Measurements from ENCODE around the gene IFITM5.
A peak's percentile ranks its signal among the peaks of the same experiment; 100 is the strongest.

Gene IFITM5

GRCh38 chr11:257766-258493, 41.4 kb downstream of the IFITM5 start:
- DNase-seq, result no peak

DNA sequence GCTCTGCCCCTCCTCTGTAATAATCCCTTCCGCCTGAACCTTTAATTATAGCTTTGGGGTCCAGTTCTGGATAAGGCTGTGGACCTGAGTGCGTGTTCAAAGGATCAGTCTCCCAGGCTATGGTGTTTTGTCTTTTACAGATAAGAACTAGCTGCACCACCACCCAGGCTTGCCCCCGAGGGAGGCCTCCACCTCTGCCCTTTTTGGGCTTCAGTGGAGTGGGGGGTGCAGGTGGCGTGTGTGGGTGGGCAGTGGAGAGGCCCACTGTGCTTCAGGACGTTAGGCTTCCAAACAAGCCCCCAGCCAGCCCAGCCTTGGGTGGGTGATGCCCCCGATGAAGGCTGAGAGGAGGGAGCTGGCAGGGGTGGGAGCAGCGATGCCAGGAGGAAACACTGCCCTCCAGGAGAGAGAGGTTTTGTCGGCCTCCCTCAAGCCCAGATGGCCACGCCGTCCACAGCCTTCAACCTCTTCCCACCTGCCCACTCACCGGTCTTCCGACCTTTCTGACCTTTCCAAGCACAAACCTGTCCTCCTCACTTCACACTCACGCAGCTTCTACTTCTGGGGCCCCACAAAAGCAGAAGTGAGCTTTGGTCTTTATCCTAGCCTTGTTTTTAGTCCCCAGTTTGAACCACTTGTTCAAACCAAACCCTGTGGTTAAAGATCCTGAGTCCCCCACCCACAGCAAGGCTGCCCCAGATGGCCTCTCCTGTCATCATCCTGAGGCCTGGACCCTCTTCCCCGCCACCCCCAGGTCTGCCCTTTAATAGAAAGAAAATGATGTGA, 42.2 kb downstream of the IFITM5 start:
- DNase-seq, result no peak

- no peak for DNase-seq
These were observed 43.5 kb downstream of the IFITM5 start for GRCh38 chr11:255816-256215.

- no peak for DNase-seq
These were observed 44.1 kb downstream of the IFITM5 start for GRCh38 chr11:255176-255575.

DNA sequence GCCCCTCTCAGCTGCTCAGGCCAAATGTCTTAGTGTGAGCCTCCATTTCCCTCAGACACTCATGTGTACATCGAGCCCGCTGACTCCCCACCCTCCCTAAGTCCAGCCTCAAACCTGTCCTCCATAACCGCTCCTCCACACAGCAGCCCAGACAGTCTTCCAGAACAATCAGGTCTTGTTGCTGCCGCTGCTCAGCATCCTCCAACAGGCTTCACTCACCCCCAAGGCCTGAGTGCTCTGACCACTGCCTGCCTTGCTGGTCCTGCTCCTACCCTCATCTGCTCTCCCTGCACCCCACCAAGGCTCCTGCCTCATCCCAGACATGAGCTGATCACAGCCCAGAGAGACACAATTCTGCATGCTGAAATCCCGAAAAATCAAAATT, 45.4 kb downstream of the IFITM5 start:
- DNase-seq, result no peak

DNA sequence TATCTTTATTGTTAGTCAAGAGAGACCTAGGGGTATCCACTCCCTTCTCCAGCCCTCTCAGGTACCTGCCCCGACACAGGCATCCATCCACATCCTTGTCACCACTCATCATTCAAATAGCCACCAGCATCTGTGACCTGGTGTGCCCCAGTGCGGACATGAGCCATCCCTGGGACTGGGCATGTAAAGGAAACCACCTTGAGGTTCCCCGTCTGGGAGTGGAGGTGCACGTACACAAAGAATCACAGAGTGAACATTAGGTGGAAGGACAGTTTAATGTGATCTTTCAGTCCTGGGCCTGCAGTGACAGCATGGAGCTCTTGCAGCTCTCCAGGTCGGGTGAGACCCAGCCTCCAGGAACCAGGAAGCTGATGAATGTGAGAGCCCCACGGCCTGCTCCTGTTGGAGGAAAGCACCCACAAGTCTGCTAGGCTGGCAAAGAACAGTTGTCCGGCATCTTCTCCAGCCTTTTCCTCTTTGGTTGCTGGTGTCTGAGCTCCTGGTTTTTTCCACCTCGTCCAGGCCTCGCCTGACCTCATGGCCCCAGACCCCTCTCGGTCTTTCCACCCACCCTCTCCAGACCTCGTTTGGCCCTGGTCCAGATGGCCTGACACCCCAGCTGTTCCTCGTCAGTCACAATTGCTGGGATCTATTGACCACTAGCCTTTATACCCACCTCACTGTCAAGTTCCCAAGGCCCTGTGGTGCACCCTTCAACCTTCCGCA, 46.0 kb downstream of the IFITM5 start:
- no peak for DNase-seq

GRCh38 chr11:252666-253065, 46.7 kb downstream of the IFITM5 start:
- no peak for DNase-seq

DNA sequence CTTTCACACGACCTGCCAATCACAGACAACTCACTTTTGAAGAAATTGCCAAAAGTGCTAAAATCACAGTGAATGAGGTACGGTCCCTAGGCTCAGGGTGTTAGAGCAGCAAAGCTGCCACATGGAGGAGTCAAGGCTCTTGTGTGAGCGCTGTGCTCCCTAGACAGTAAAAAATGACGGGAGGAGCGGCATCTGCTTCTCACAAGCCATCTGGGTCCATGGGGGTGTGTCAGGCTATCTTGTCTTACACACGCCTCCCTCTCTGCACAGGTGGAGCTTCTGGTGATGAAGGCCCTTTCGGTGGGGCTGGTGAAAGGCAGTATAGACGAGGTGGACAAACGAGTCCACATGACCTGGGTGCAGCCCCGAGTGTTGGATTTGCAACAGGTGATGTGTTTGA, 47.8 kb downstream of the IFITM5 start:
- no peak for DNase-seq

GRCh38 chr11:250740-251299, 48.5 kb downstream of the IFITM5 start:
- peak; percentile 46 to 80 (median 69) for DNase-seq

- DNase-seq, result no peak
These were observed 49.1 kb downstream of the IFITM5 start for GRCh38 chr11:250274-250673.

DNA sequence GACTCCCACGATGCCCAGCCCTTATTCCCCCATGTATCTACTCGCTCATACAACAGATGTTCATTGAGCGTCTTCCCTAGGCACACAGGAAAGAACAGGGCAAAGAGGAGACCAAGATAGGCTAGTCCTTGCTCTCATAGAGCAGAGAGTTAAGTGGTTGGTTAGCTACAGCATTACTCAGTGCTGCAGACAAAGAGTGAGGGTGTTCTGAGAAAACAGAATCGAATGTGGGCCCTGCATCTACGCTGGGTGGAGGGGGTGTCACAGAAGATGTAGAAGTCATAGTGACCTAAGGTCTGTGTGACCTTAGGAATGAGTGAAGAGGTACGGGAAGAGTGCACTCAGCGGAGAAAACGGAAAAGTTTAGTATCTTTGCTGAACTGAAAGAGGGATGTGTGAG, 50.3 kb downstream of the IFITM5 start:
- no peak for DNase-seq
